Esophagus muscularis mucosa (tissue), 4 donors: ENCODE results near the gene NINJ1. TPM values are rescaled to one million over a fixed set of nuclear protein-coding genes. Genes with fewer than 3 reads are reported as not detected.

Experiments used
- DNase-seq: peaks from one replicate; pipeline ENCODE4 v3.0.0-alpha.2; 2017; ENCODE audit errors: extremely low spot score
- H3K27ac ChIP-seq, 4 donors: fragments of 200-600 bp; sonication (generic); replicated peaks in 1 of 4; 1 replicate in 3 of 4; 2 replicates in 1 of 4; pipeline ENCODE4 v1.5.1; 2016 to 2019; ENCODE audit warnings: mild to moderate bottlenecking in 1 of 4
- H3K27me3 ChIP-seq, 4 donors: fragments of 200-600 bp; sonication (generic); one replicate each; pipeline versions ENCODE4 v1.5.1 to v1.6.0; 2016 to 2019
- H3K36me3 ChIP-seq, 4 donors: fragments of 200-600 bp; sonication (generic); one replicate each; pipeline ENCODE4 v1.5.1; 2016 to 2019
- H3K4me1 ChIP-seq, 4 donors: fragments of 200-600 bp; sonication (generic); one replicate each; pipeline ENCODE4 v1.5.1; 2016 to 2019
- H3K4me3 ChIP-seq, 4 donors: fragments of 200-600 bp; sonication (generic); 1 replicate in 2 of 4; 2 replicates in 2 of 4; pipeline ENCODE4 v1.5.1; 2016 to 2019; ENCODE audit warnings: mild to moderate bottlenecking in 4 of 4, moderate library complexity in 1 of 4
- H3K9me3 ChIP-seq, 4 donors: fragments of 200-600 bp; sonication (generic); 1 replicate in 3 of 4; 2 replicates in 1 of 4; pipeline ENCODE4 v1.5.1; 2016 to 2019
- EP300 ChIP-seq: sonication (generic); formaldehyde crosslinking; IDR thresholded peaks from one replicate; pipeline ENCODE4 v1.6.1; 2017; ENCODE audit warnings: antibody characterized with exemption
- POLR2A ChIP-seq: fragments of 450-650 bp; IDR thresholded peaks from one replicate; pipeline ENCODE4 v1.6.1; 2017; ENCODE audit warnings: antibody characterized with exemption, moderate library complexity, mild to moderate bottlenecking, low read depth
- POLR2AphosphoS5 ChIP-seq, 2 donors: sonication (generic); formaldehyde crosslinking; IDR thresholded peaks; one replicate each; pipeline ENCODE4 v1.6.1; 2017; ENCODE audit warnings: antibody characterized with exemption in 2 of 2
- WGBS: methylation state at CpG from one replicate; pipeline ENCODE4 v1.1.5; 2018; 5-methylcytosine and 5-hydroxymethylcytosine counted together
- intact Hi-C: fragments of 100-400 bp; cut with DNase I; formaldehyde crosslinking; loops from one replicate; pipeline ENCODE4 v1.15.1; 2023
- total RNA-seq, 4 donors: library from RNA; depleted of rRNA; stranded (reverse); fragments of >200 nt; gene quantifications; one replicate each; pipeline versions ENCODE4 v1.1.0 to v1.2.1, GENCODE V29; 2016
- TF ChIP-seq, protein P1 (sequence below), 3 experiments: fragments of 200-600 bp in 2 of 3; fragments of 450-650 bp in 1 of 3; sonication (generic) in 2 of 3; IDR thresholded peaks; one replicate each; pipeline ENCODE4 v1.5.1; 2017 to 2019; ENCODE audit warnings: antibody characterized with exemption in 3 of 3, mild to moderate bottlenecking in 2 of 3, moderate library complexity in 1 of 3

The NINJ1 gene
- total RNA-seq, 4 donors from 2014 or later = 69.3 to 90.6 (median 72.7) TPM

GRCh38 chr9:93080406-93080805, 53.6 kb downstream of the NINJ1 start:
- no peaks in the 10 kb centered on the region for H3K36me3 ChIP-seq
- no peak overlapping the region for H3K27ac ChIP-seq
- H3K4me3 ChIP-seq = no peak overlapping the region
- no peaks in the 10 kb centered on the region for H3K27me3 ChIP-seq
- intact Hi-C loops = loop anchor here (10.0 kb wide), 1 partner anchor 76 kb away; no protein-coding TSS in a partner anchor
- no peaks in the 10 kb centered on the region for H3K4me1 ChIP-seq
- H3K9me3 ChIP-seq = no peaks in the 10 kb centered on the region
- 98% methylated on average over 9 of the region's 9 CpGs for WGBS
- DNase-seq = no peak
- TF ChIP-seq EP300 (no peak), POLR2AphosphoS5 (IDR thresholded peaks at IDR 0.05) (no peak), POLR2A (no peak)
- TF ChIP-seq, protein P1, sequence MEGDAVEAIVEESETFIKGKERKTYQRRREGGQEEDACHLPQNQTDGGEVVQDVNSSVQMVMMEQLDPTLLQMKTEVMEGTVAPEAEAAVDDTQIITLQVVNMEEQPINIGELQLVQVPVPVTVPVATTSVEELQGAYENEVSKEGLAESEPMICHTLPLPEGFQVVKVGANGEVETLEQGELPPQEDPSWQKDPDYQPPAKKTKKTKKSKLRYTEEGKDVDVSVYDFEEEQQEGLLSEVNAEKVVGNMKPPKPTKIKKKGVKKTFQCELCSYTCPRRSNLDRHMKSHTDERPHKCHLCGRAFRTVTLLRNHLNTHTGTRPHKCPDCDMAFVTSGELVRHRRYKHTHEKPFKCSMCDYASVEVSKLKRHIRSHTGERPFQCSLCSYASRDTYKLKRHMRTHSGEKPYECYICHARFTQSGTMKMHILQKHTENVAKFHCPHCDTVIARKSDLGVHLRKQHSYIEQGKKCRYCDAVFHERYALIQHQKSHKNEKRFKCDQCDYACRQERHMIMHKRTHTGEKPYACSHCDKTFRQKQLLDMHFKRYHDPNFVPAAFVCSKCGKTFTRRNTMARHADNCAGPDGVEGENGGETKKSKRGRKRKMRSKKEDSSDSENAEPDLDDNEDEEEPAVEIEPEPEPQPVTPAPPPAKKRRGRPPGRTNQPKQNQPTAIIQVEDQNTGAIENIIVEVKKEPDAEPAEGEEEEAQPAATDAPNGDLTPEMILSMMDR (IDR thresholded peaks at IDR 0.05) = no peak

DNA sequence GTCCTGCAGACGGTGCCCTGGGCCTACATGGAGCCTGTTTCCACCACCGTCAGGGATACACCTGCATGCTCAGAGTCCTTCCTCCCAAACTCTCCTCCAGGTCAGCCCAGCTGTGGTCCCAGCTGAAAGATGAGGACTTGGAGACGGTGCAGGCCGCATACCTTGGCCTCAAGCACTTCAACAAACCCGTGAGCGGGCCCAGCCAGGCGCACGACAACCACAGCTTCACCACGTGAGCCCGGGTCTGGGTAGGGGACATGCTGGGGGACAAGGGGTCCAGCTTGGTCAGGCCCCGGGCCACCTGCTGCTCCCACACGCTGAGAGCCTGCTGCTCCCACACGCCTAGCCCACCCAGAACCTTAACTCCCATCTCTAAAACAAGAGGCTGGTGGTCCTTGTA, 54.7 kb downstream of the NINJ1 start:
- Histone ChIP-seq H3K4me1 (no peaks in the 10 kb centered on the region), H3K27ac (no peak overlapping the region), H3K9me3 (no peaks in the 10 kb centered on the region), H3K4me3 (no peak overlapping the region), H3K36me3 (no peaks in the 10 kb centered on the region), H3K27me3 (no peaks in the 10 kb centered on the region)
- 97% methylated on average over 9 of the region's 13 CpGs for WGBS
- TF ChIP-seq POLR2AphosphoS5 (IDR thresholded peaks at IDR 0.05) (no peak), EP300 (no peak), POLR2A (no peak)
- TF ChIP-seq, protein P1 (IDR thresholded peaks at IDR 0.05) = no peak
- no peak for DNase-seq
- intact Hi-C loops = no loop called here

DNA sequence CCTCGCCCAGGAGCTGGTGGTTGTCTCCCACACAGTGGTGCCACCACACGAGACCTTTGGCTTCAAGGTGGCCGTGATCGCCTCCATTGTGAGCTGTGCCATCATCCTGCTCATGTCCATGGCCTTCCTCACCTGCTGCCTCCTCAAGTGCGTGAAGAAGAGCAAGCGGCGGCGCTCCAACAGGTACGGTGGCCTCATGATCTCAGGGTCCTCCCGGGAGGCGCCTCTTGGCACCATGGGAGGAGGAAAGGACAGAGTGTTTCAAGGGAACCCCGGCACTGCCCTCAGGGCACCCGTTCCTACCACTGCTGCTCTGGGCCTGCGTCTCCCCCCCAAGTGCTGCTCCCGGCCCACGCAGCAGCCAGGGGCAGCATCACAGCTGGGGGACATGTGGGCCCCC, 56.2 kb downstream of the NINJ1 start:
- peaks cover 0 to 9% (median 8%) of the 10 kb centered on the region in 4 donors for H3K4me1 ChIP-seq
- H3K4me3 ChIP-seq = no peak overlapping the region
- H3K9me3 ChIP-seq = no peaks in the 10 kb centered on the region
- TF ChIP-seq POLR2A (no peak), EP300 (no peak), POLR2AphosphoS5 (IDR thresholded peaks at IDR 0.05) (no peak)
- TF ChIP-seq, protein P1 (IDR thresholded peaks at IDR 0.05) = no peak
- WGBS = 90% methylated on average over 2 of the region's 16 CpGs
- no peak overlapping the region for H3K27ac ChIP-seq
- intact Hi-C loops = no loop called here
- H3K27me3 ChIP-seq = no peaks in the 10 kb centered on the region
- no peaks in the 10 kb centered on the region for H3K36me3 ChIP-seq
- no peak for DNase-seq

DNA sequence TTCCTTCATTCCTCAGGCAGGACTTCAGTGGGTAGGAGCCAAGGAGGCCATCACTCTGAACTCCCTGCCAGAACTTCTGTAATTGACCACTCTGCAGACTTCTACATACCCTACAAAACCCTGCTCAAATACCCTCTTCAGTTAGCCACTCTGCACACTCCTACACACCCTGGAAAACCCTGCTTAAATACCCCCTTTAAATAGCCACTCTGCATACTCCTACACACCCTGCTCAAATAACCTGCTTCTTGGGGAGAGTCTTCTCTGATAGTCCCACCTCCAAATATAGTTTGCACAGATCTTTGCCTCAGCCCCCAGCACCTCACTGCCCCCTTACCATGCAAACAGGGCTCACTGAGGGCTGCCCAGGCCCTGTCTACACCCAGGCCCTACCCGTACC, 56.7 kb downstream of the NINJ1 start:
- H3K4me1 ChIP-seq = peaks cover 1 to 13% (median 12%) of the 10 kb centered on the region in 4 donors
- TF ChIP-seq POLR2A (no peak), POLR2AphosphoS5 (IDR thresholded peaks at IDR 0.05) (no peak), EP300 (no peak)
- TF ChIP-seq, protein P1 (IDR thresholded peaks at IDR 0.05) = no peak
- no peak overlapping the region for H3K4me3 ChIP-seq
- H3K27me3 ChIP-seq = no peaks in the 10 kb centered on the region
- intact Hi-C loops = no loop called here
- no peaks in the 10 kb centered on the region for H3K9me3 ChIP-seq
- no peak overlapping the region for H3K27ac ChIP-seq
- no peak for DNase-seq
- 100% methylated on average over 1 of the region's 1 CpG for WGBS
- no peaks in the 10 kb centered on the region for H3K36me3 ChIP-seq

DNA sequence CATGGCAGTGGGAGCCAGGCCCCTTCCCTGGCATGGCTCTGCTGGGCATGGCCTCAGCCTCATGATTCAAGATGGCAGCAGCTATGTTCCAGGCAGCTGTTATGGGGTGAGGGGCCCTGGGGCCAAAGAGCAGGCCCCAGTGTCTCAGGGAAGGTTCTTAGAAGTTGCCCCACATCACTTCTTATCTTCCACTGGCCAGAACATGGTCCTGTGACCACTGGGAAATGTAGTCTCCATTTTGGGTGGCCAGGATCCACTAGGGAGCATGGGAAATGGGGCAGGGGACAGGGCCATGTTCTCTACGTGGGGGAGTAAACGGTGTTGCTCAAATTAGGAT, 57.3 kb downstream of the NINJ1 start:
- Histone ChIP-seq H3K36me3 (no peaks in the 10 kb centered on the region), H3K4me3 (no peak overlapping the region), H3K4me1 (peaks cover 3 to 19% (median 17%) of the 10 kb centered on the region in 4 donors), H3K27me3 (no peaks in the 10 kb centered on the region), H3K27ac (no peak overlapping the region), H3K9me3 (no peaks in the 10 kb centered on the region)
- intact Hi-C loops = no loop called here
- DNase-seq = no peak
- 100% methylated on average over 2 of the region's 2 CpGs for WGBS
- TF ChIP-seq, protein P1 (IDR thresholded peaks at IDR 0.05) = no peak
- TF ChIP-seq EP300 (no peak), POLR2AphosphoS5 (IDR thresholded peaks at IDR 0.05) (no peak), POLR2A (no peak)
